ENCODE results near the gene SND1. TPM values are rescaled to one million over a fixed set of nuclear protein-coding genes. Genes with fewer than 3 reads are reported as not detected.

The SND1 gene
- total RNA-seq, 1 experiment from 2014 or later = 218 TPM

- Histone ChIP-seq H3K56ac (ENCODE audit: insufficient read length, low read depth, low read length) (no peak overlapping the region), H2BK120ac (ENCODE audit: low read depth, low read length, poor library complexity, severe bottlenecking) (no peak overlapping the region), H2BK15ac (ENCODE audit: low read depth, low read length) (no peak overlapping the region), H3K9ac (ENCODE audit: extremely low read depth, insufficient read length, low read length) (no peak overlapping the region), H3K23ac (ENCODE audit: insufficient read length, low read depth, low read length) (no peak overlapping the region), H3K14ac (ENCODE audit: insufficient read depth, low read length) (no peak overlapping the region), H3K4ac (ENCODE audit: low read depth, low read length) (no peak overlapping the region), H3K27me3 (ENCODE audit: insufficient read depth, low read length) (peaks cover 7% of the 10 kb centered on the region; the same call in 1 of the 2 replicates), H3K79me1 (ENCODE audit: insufficient read depth, low read depth, low read length, poor library complexity, severe bottlenecking) (no peaks in the 10 kb centered on the region), H3K4me2 (ENCODE audit: insufficient read depth, insufficient read length, low read length) (no peak overlapping the region), H2BK5ac (ENCODE audit: insufficient read length, low read length) (no peak overlapping the region), H3K79me2 (ENCODE audit: insufficient read depth, low read length) (no peaks in the 10 kb centered on the region), H2AK5ac (ENCODE audit: insufficient read length, low read length) (no peak overlapping the region), H3K4me1 (ENCODE audit: insufficient read depth, low read length) (no peaks in the 10 kb centered on the region), H2BK12ac (ENCODE audit: insufficient read length, low read depth, low read length) (no peak overlapping the region), H3T11ph (ENCODE audit: low read length) (no peak overlapping the region), H3K27ac (ENCODE audit: insufficient read length, low read depth, low read length) (no peak overlapping the region), H4K20me1 (ENCODE audit: control insufficient read depth, insufficient read depth, insufficient read length) (no peaks in the 10 kb centered on the region), H2AFZ (ENCODE audit: low read length) (no peak overlapping the region), H4K5ac (ENCODE audit: insufficient read length, low read depth, low read length) (no peak overlapping the region), H2BK20ac (ENCODE audit: low read depth, low read length, poor library complexity, severe bottlenecking) (no peak overlapping the region), H4K8ac (replicated peaks; ENCODE audit: insufficient read length, low read depth, low read length) (no peak overlapping the region), H3K9me3 (ENCODE audit: control insufficient read depth, low read depth, low read length) (no peaks in the 10 kb centered on the region), H3K18ac (ENCODE audit: insufficient read length, low read depth, low read length) (no peak overlapping the region), H4K91ac (ENCODE audit: insufficient read length, low read depth, low read length) (no peak overlapping the region), H3K23me2 (ENCODE audit: insufficient read length, low read depth, low read length, poor library complexity, severe bottlenecking) (peaks cover 9% of the 10 kb centered on the region)
- Mint-ChIP-seq H3K27ac (no peak overlapping the region), H3K4me1 (peaks cover 13 to 18% of the 10 kb centered on the region in 2 experiments), H3K27me3 (ENCODE audit: low read depth) (peaks cover 23% of the 10 kb centered on the region), H3K4me3 (no peak overlapping the region), H3K9me3 (no peaks in the 10 kb centered on the region), H3K36me3 (ENCODE audit: insufficient read depth in 1 of 3, low read depth in 3 of 3) (no peaks in the 10 kb centered on the region; a peak in 1 of 7 replicates)
- TF ChIP-seq CTCF (conservative IDR thresholded peaks at IDR 0.05) = no peak
- DNase-seq = no peak
- no CpG with 5 or more reads among the region's 4 CpGs for WGBS (ENCODE audit: extremely low coverage, insufficient read length, low lambda C conversion rate)
These were observed 384.4 kb downstream of the SND1 start for GRCh38 chr7:128036226-128036940.

Measured in H9 (cell line).